Parathyroid adenoma (tissue), 2 donors: ENCODE measurements around the gene SIX6.
A peak's percentile ranks its signal among the peaks of the same experiment; 100 is the strongest.

ENCODE experiments used
- H2AFZ ChIP-seq: fragments of 300-600 bp; sonication (generic); one replicate; pipeline ENCODE4 v1.7.0; 2017; ENCODE audit warnings: antibody characterized with exemption, mild to moderate bottlenecking
- H3K27ac ChIP-seq: fragments of 300-600 bp; sonication (generic); one replicate; pipeline ENCODE4 v1.7.0; 2017
- H3K27me3 ChIP-seq: fragments of 300-600 bp; sonication (generic); one replicate; pipeline ENCODE4 v1.7.0; 2017; ENCODE audit warnings: low read length; ENCODE audit not compliant: control insufficient read depth, insufficient read depth
- H3K36me3 ChIP-seq: fragments of 300-600 bp; sonication (generic); one replicate; pipeline ENCODE4 v1.7.0; 2017; ENCODE audit warnings: low read length; ENCODE audit not compliant: control insufficient read depth, insufficient read depth
- H3K4me1 ChIP-seq: fragments of 300-600 bp; sonication (generic); one replicate; pipeline ENCODE4 v1.7.0; 2017; ENCODE audit warnings: control low read depth
- H3K4me2 ChIP-seq: fragments of 300-600 bp; sonication (generic); one replicate; pipeline ENCODE4 v1.7.0; 2017; ENCODE audit warnings: low read length
- H3K4me3 ChIP-seq: fragments of 300-600 bp; sonication (generic); one replicate; pipeline ENCODE4 v1.7.0; 2017; ENCODE audit warnings: low read depth, low read length
- H3K79me2 ChIP-seq: fragments of 300-600 bp; sonication (generic); one replicate; pipeline ENCODE4 v1.7.0; 2017; ENCODE audit warnings: control low read depth
- H3K9ac ChIP-seq: fragments of 300-600 bp; sonication (generic); one replicate; pipeline ENCODE4 v1.7.0; 2017; ENCODE audit warnings: mild to moderate bottlenecking
- H3K9me3 ChIP-seq: fragments of 300-600 bp; sonication (generic); one replicate; pipeline ENCODE4 v1.7.0; 2017; ENCODE audit warnings: low read length; ENCODE audit not compliant: control insufficient read depth
- TF ChIP-seq, protein P1 (sequence below): fragments of 300-600 bp; sonication (generic); IDR thresholded peaks from one replicate; pipeline ENCODE4 v1.7.0; 2017; ENCODE audit warnings: antibody characterized with exemption, mild to moderate bottlenecking
- donor health status: primary hyperparathyroidism.

SIX6 gene

GRCh38 chr14:60505448-60505847, 3.5 kb upstream of the SIX6 start:
- Histone ChIP-seq H2AFZ (no peak overlapping the region), H3K4me3 (no peak overlapping the region), H3K79me2 (no peaks in the 10 kb centered on the region), H3K27ac (no peak overlapping the region), H3K4me2 (no peak overlapping the region), H3K9ac (no peak overlapping the region), H3K27me3 (peaks cover 15% of the 10 kb centered on the region), H3K4me1 (no peaks in the 10 kb centered on the region), H3K36me3 (no peaks in the 10 kb centered on the region), H3K9me3 (no peaks in the 10 kb centered on the region)
- TF ChIP-seq, protein P1, sequence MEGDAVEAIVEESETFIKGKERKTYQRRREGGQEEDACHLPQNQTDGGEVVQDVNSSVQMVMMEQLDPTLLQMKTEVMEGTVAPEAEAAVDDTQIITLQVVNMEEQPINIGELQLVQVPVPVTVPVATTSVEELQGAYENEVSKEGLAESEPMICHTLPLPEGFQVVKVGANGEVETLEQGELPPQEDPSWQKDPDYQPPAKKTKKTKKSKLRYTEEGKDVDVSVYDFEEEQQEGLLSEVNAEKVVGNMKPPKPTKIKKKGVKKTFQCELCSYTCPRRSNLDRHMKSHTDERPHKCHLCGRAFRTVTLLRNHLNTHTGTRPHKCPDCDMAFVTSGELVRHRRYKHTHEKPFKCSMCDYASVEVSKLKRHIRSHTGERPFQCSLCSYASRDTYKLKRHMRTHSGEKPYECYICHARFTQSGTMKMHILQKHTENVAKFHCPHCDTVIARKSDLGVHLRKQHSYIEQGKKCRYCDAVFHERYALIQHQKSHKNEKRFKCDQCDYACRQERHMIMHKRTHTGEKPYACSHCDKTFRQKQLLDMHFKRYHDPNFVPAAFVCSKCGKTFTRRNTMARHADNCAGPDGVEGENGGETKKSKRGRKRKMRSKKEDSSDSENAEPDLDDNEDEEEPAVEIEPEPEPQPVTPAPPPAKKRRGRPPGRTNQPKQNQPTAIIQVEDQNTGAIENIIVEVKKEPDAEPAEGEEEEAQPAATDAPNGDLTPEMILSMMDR = no peak

DNA sequence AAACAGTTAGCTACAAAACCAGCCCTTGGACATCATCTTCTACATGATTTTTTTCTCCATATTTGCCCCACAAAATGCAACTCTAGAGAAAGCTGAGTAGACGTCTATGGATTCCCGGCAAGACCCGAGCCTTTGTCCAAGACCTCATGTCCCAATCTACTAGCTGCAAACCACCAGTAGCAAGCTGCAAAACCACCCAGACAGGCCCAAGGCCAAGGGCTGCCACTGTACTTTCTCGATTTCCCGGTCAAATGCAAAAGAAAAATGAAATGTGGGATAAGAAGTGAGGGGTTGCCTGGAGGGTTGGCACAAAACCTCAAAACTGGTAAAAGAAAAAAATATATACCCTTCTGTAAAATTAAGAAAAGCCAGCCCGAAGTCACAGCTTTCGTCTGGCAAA, 2.9 kb upstream of the SIX6 start:
- H3K27ac ChIP-seq = no peak overlapping the region
- TF ChIP-seq, protein P1 = no peak
- no peak overlapping the region for H3K9ac ChIP-seq
- no peaks in the 10 kb centered on the region for H3K36me3 ChIP-seq
- H3K4me1 ChIP-seq = no peaks in the 10 kb centered on the region
- H3K27me3 ChIP-seq = peaks cover 20% of the 10 kb centered on the region
- H3K4me2 ChIP-seq = no peak overlapping the region
- no peak overlapping the region for H2AFZ ChIP-seq
- no peak overlapping the region for H3K4me3 ChIP-seq
- no peaks in the 10 kb centered on the region for H3K9me3 ChIP-seq
- H3K79me2 ChIP-seq = no peaks in the 10 kb centered on the region

DNA sequence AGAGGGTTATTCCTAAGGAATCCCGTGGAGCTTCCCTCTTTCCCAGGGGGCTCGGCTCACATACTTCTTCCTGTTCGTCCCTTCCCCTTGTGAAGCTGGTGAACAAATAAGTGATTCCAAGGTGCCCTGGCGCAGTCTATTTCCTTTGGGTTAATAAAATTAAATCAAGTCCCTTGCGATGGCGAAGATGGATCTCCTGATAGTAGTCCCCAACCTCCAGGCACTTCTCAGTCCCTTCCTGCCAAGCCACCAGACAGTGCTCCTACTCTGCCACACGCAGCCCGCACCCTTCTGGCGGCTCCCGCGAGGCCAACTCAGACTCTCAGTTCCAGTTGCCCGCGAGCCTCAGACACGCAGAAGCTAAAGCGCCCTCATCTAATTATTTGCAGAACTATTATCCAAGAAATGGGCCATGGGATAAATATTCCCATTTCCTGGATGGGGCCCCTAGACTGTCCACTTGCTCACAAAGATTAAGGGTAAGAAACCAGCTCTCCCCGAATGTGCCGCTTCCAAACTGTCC, 2.4 kb upstream of the SIX6 start:
- Histone ChIP-seq H3K4me3 (no peak overlapping the region), H3K27ac (no peak overlapping the region), H3K4me2 (no peak overlapping the region), H3K9me3 (no peaks in the 10 kb centered on the region), H3K9ac (no peak overlapping the region), H2AFZ (no peak overlapping the region), H3K79me2 (no peaks in the 10 kb centered on the region), H3K36me3 (no peaks in the 10 kb centered on the region), H3K4me1 (no peaks in the 10 kb centered on the region), H3K27me3 (peaks cover 20% of the 10 kb centered on the region)
- TF ChIP-seq, protein P1 = no peak

- H3K27ac ChIP-seq = no peak overlapping the region
- no peaks in the 10 kb centered on the region for H3K36me3 ChIP-seq
- no peaks in the 10 kb centered on the region for H3K4me1 ChIP-seq
- TF ChIP-seq, protein P1 = no peak
- peak overlapping the region; percentile 11 for H3K4me2 ChIP-seq
- peaks cover 20% of the 10 kb centered on the region for H3K27me3 ChIP-seq
- H3K9ac ChIP-seq = no peak overlapping the region
- no peak overlapping the region for H3K4me3 ChIP-seq
- H3K79me2 ChIP-seq = no peaks in the 10 kb centered on the region
- H2AFZ ChIP-seq = peak overlapping the region; percentile 11
- no peaks in the 10 kb centered on the region for H3K9me3 ChIP-seq
Measured at GRCh38 chr14:60506985-60507829, 1.7 kb upstream of the SIX6 start.

DNA sequence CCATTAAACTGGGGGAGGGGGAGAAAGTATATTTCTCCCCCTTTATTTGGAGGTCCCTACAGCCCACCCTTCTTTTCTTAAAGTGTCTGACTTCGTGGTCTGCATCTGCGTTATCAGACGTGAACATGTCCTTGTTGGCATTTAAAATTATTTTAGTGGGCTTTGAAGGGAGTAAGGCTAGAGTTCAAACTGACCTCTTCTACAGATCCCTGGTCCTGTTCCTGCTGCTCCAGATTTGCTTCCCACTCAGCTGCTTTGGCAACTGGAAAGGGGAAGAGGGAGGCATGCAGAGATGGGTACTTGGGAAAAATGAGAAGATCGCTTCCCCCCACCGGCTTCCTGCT, 611 bp upstream of the SIX6 start:
- Histone ChIP-seq H3K4me2 (no peak overlapping the region), H3K27ac (no peak overlapping the region), H3K36me3 (no peaks in the 10 kb centered on the region), H3K9me3 (no peaks in the 10 kb centered on the region), H3K79me2 (no peaks in the 10 kb centered on the region), H3K4me1 (no peaks in the 10 kb centered on the region), H2AFZ (no peak overlapping the region), H3K9ac (no peak overlapping the region), H3K4me3 (no peak overlapping the region), H3K27me3 (peaks cover 20% of the 10 kb centered on the region)
- TF ChIP-seq, protein P1 = no peak
